Femur (tissue), 1 donor: ENCODE measurements around the gene PTPRS.
A peak's percentile ranks its signal among the peaks of the same experiment; 100 is the strongest.

ENCODE experiments used
- DNase-seq: peaks from one replicate; pipeline ENCODE4 v3.0.0-alpha.2; 2017

The PTPRS gene

DNA sequence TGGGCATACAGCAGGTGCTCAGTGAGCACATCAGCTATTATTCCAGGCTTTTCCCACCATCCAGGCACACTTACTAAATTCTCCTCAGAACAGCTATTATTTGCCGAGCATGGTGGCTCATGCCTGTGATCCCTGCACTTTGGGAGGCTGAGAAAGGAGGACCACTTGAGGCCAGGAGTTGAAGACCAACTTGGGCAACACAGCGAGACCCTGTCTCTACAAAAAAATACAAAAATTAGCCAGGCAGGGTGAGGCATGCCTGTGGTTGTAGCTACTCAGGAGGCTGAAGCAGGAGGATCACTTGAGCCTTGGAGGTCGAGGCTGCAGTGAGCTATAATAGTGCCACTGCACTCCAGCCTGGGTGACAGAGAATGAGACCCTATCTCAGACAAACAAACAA is 35.4 kb downstream of the PTPRS start:
- no peak for DNase-seq

DNA sequence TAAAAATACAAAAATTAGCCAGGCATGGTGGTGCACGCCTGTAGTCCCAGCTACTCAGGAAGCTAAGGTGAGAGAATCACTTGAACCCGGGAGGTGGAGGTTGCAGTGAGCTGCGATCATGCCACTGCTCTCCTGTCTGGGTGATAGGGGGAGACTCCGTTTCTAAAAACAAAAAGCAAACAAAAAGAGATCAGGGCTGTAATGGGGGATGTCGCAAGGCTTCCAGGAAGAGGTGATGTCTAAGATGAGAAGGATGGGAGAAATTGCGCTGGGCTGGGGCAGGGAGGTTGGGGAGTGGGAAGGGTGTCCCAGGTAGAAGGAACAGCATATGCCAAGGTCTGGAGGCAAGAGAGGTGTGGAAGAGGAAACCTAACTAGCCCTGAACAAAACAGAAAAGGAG is 36.1 kb downstream of the PTPRS start:
- no peak for DNase-seq

- no peak for DNase-seq
Observed at GRCh38 chr19:5303208-5303607, 37.4 kb downstream of the PTPRS start.

GRCh38 chr19:5302396-5302795 is 38.2 kb downstream of the PTPRS start:
- DNase-seq: no peak

DNA sequence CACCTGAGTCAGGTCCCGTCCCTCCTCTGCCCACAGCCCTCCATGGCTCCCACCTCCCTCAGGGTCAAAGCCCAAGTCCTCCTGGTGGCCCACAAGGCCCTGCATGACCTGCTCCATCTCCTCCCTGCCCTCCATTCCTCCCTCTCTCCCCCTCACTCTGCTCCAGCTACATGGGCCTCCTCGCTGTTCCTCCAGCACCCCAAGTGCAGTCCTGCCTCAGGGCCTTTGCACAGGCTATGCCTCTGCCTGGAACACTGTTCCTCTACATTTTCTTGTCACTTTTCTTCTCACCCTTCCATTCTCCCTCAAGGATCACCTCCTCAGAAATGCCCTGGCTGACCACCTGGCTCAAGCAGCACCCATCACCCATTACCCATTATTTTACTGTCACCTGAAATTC is 41.5 kb downstream of the PTPRS start:
- DNase-seq: no peak

- no peak for DNase-seq
Observed at GRCh38 chr19:5298471-5298901, 42.1 kb downstream of the PTPRS start.

- DNase-seq: no peak
Observed at GRCh38 chr19:5297272-5297669, 43.3 kb downstream of the PTPRS start.

- DNase-seq: no peak
Observed at GRCh38 chr19:5296457-5297271, 43.9 kb downstream of the PTPRS start.

GRCh38 chr19:5296021-5296420 is 44.6 kb downstream of the PTPRS start:
- no peak for DNase-seq

- no peak for DNase-seq
Observed at GRCh38 chr19:5294403-5295160, 46.0 kb downstream of the PTPRS start.

DNA sequence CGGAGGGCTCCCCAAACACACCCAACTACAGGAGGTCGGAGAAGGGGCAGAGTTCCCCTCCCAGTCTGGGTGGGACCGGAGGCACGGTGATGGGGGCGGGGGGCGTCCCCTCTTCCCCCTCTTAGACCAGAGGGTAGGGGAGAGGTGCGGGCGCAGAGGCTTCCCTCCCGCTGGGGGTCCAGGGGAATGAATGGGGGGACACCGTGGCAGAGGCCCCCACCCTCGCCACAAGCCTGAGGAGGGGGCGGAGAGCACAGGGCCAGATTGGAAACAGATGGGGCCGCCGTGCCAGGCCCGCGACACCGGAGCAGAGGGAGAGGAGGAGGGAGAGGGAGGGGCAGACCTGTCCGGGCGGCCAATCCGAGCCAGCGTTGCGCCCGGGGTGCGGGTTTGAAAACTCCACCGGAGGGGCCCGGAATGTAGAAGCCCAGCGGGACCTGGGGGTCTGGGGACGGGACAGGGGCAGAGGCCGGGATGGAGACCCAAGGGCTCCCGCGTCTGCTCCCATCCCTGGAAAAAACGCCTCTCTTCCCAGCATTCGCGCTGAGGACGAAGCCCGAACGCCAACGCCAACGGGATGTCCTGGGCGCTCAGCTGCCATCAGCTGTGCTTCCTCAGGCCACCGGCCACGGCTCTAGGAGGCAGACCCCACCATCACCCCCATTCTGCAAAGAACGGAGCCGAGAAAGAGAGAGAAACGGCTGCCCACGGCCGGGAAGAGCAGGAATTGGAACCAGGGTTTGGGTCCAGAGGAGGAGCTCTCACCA is 46.8 kb downstream of the PTPRS start:
- peak; percentile 80 for DNase-seq

GRCh38 chr19:5292822-5293611 is 47.6 kb downstream of the PTPRS start:
- DNase-seq: peak; percentile 91

DNA sequence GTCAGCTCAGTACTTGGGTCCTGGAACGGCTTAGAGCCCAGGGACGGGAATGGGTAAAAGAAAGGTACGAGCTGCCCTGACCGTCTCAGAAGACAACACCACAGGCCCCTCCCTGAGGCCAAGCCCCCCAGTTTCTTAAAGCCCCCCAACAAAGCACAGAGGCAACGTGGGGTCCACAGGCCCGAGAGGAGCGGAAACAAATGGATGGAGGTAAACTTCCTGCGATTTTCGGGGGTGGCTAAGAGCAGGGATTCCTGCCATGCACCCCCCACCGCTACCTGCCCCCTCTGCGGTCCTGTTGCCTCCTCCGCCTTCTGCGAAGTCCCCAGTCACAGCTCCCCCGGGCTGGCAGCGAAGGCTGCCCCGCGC is 48.2 kb downstream of the PTPRS start:
- DNase-seq: no peak

DNA sequence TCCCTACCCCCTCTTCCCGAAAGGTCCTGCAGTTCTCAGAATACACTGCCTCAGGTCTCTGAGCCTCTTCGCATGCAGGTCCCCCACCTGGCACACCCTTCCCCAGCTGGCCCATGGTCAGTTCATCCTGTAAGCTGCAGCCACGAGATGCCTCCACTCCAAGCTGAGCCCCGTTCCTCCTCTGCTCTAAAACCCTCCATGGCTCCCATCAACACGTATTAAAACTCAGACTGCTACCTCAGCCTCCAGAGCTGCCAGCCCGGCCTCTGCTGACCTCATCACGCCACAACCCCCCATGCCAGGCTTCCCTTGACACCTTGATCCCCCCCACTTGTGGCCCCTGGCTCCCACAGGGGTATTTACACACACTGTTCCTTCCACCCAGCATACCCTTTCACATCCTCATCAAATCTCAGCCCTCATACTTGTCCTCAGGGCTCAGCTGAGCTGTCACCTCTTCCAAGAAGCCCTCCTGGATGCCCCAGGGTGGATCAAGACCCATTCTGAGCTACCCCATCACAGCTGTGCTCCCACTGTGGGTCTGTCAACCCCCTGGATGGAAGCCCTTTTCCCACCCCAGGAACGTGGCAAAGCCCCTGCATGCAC is 48.9 kb downstream of the PTPRS start:
- DNase-seq: no peak
